Endodermal cell (in vitro differentiated cells): ENCODE results near the gene ABHD5. TPM values are rescaled to one million over a fixed set of nuclear protein-coding genes. Genes with fewer than 3 reads are reported as not detected.

Source experiments
- DNase-seq: peaks from one replicate; pipeline ENCODE4 v3.0.0-alpha.2; 2017
- H3K27ac ChIP-seq: 2 replicates; pipeline ENCODE4 v1.5.1; 2013; ENCODE audit warnings: mild to moderate bottlenecking, low read depth, low read length, moderate library complexity
- H3K27me3 ChIP-seq: 2 replicates; pipeline ENCODE4 v1.6.1; 2013; ENCODE audit warnings: mild to moderate bottlenecking, low read length, moderate library complexity; ENCODE audit not compliant: insufficient read depth, control insufficient read depth, poor library complexity, severe bottlenecking
- H3K36me3 ChIP-seq: 2 replicates; pipeline ENCODE4 v1.7.0; 2013; ENCODE audit warnings: mild to moderate bottlenecking, low read length, moderate library complexity; ENCODE audit not compliant: control insufficient read depth, insufficient read depth
- H3K4me1 ChIP-seq: one replicate; pipeline ENCODE4 v1.7.0; 2013; ENCODE audit warnings: low read length; ENCODE audit not compliant: control insufficient read depth, insufficient read depth
- H3K4me3 ChIP-seq: 2 replicates; pipeline ENCODE4 v1.5.1; 2013; ENCODE audit warnings: mild to moderate bottlenecking, low read length, moderate library complexity
- H3K9ac ChIP-seq: 2 replicates; pipeline ENCODE4 v1.6.1; 2013; ENCODE audit warnings: mild to moderate bottlenecking, low read length, moderate library complexity; ENCODE audit not compliant: poor library complexity, severe bottlenecking; ENCODE audit errors: extremely low read depth
- H3K9me3 ChIP-seq: 2 replicates; pipeline ENCODE4 v1.6.1; 2013; ENCODE audit warnings: mild to moderate bottlenecking, low read length, moderate library complexity; ENCODE audit not compliant: control insufficient read depth
- H3K27ac Mint-ChIP-seq: 2 replicates; pipeline ENCODE4 v1.8.0; 2020; ENCODE audit warnings: mixed read lengths
- H3K27me3 Mint-ChIP-seq: 2 replicates; pipeline ENCODE4 v1.8.0; 2021; ENCODE audit warnings: mild to moderate bottlenecking, mixed read lengths; ENCODE audit not compliant: insufficient read depth
- H3K36me3 Mint-ChIP-seq: 2 replicates; pipeline ENCODE4 v1.8.0; 2020; ENCODE audit warnings: low read depth, mixed read lengths
- H3K4me1 Mint-ChIP-seq: 2 replicates; pipeline ENCODE4 v1.8.0; 2020; ENCODE audit warnings: mixed read lengths
- H3K4me3 Mint-ChIP-seq: 2 replicates; pipeline ENCODE4 v1.8.0; 2020; ENCODE audit warnings: mild to moderate bottlenecking, moderate library complexity, mixed read lengths
- H3K9me3 Mint-ChIP-seq: 2 replicates; pipeline ENCODE4 v1.8.0; 2020; ENCODE audit warnings: mild to moderate bottlenecking, mixed read lengths
- WGBS, 2 experiments: methylation state at CpG; one replicate each; pipeline versions ENCODE4 v1.1.5 to v1.1.7; 2013; ENCODE audit warnings: missing lambda C conversion rate in 2 of 2, mixed read lengths in 1 of 2; ENCODE audit not compliant: insufficient coverage in 1 of 2, insufficient read length in 1 of 2; 5-methylcytosine and 5-hydroxymethylcytosine counted together
- total RNA-seq, 2 donors: library from RNA; stranded (reverse); fragmentation: NEBNext Ultra II Directional in 1 of 2; extraction: Animal tissue kit (Norgen Biotek cat#: 25700) in 1 of 2; gene quantifications; 2 replicates in 1 of 2; 3 replicates in 1 of 2; pipeline ENCODE4 v1.2.1, GENCODE V29; 2021
- TF ChIP-seq, protein P1 (sequence below): fragments of 200-600 bp; sonication (generic); conservative IDR thresholded peaks from 2 replicates; pipeline ENCODE4 v1.5.0; 2021; ENCODE audit warnings: antibody characterized with exemption, mild to moderate bottlenecking

The ABHD5 gene
- total RNA-seq, 2 donors from 2014 or later, result 20.5 to 24.1 TPM

GRCh38 chr3:43769097-43769884 lies 78.6 kb downstream of the ABHD5 start:
- Histone ChIP-seq H3K27me3 (no peaks in the 10 kb centered on the region), H3K4me3 (no peak overlapping the region), H3K4me1 (peaks cover 6% of the 10 kb centered on the region), H3K27ac (no peak overlapping the region), H3K9me3 (no peaks in the 10 kb centered on the region), H3K36me3 (no peaks in the 10 kb centered on the region), H3K9ac (no peak overlapping the region)
- peaks cover 14% of the 10 kb centered on the region for H3K4me1 Mint-ChIP-seq
- peak; percentile 100 for DNase-seq
- no peak overlapping the region for H3K27ac Mint-ChIP-seq
- peak overlapping the region; percentile 40 for H3K4me3 Mint-ChIP-seq
- H3K36me3 Mint-ChIP-seq, result no peaks in the 10 kb centered on the region
- TF ChIP-seq, protein P1, sequence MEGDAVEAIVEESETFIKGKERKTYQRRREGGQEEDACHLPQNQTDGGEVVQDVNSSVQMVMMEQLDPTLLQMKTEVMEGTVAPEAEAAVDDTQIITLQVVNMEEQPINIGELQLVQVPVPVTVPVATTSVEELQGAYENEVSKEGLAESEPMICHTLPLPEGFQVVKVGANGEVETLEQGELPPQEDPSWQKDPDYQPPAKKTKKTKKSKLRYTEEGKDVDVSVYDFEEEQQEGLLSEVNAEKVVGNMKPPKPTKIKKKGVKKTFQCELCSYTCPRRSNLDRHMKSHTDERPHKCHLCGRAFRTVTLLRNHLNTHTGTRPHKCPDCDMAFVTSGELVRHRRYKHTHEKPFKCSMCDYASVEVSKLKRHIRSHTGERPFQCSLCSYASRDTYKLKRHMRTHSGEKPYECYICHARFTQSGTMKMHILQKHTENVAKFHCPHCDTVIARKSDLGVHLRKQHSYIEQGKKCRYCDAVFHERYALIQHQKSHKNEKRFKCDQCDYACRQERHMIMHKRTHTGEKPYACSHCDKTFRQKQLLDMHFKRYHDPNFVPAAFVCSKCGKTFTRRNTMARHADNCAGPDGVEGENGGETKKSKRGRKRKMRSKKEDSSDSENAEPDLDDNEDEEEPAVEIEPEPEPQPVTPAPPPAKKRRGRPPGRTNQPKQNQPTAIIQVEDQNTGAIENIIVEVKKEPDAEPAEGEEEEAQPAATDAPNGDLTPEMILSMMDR, result peak; percentile 98
- WGBS, 2 experiments, result 20 to 26% methylated on average over 12 to 22 of the region's 22 CpGs
- no peaks in the 10 kb centered on the region for H3K9me3 Mint-ChIP-seq
- H3K27me3 Mint-ChIP-seq, result peaks cover 20% of the 10 kb centered on the region

DNA sequence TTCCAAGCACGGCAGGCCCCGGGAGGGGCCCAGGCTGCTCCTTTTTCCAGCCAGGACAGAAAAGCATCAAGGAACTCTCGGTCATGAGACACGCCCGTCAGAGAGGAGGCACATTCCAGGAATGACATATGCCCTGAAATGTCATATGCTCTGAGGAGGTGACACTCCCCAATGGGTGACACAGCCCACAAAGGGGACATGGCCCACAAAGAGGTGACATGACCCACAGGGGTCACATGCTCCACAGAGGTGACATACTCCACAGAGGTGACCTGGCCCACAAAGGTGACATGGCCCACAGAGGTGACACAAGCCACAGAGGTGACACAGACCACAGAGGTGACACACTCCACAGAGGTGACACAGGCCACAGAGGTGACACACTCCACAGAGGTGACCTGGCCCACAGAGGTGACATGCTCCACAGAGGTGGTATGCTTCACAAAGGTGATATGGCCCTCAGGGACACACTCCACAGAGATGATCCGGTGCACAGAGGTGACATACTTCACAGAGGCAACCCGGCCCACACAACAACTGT lies 79.2 kb downstream of the ABHD5 start:
- H3K27me3 Mint-ChIP-seq, result peaks cover 23% of the 10 kb centered on the region
- H3K4me3 ChIP-seq, result no peak overlapping the region
- H3K9ac ChIP-seq, result no peak overlapping the region
- no peak for DNase-seq
- H3K9me3 ChIP-seq, result no peaks in the 10 kb centered on the region
- H3K36me3 ChIP-seq, result no peaks in the 10 kb centered on the region
- H3K9me3 Mint-ChIP-seq, result no peaks in the 10 kb centered on the region
- H3K27ac Mint-ChIP-seq, result no peak overlapping the region
- no peak overlapping the region for H3K27ac ChIP-seq
- peak overlapping the region; percentile 40 for H3K4me3 Mint-ChIP-seq
- peaks cover 10% of the 10 kb centered on the region for H3K4me1 Mint-ChIP-seq
- TF ChIP-seq, protein P1, result no peak
- peaks cover 6% of the 10 kb centered on the region for H3K4me1 ChIP-seq
- no peaks in the 10 kb centered on the region for H3K27me3 ChIP-seq
- H3K36me3 Mint-ChIP-seq, result no peaks in the 10 kb centered on the region
- WGBS, 2 experiments, result 61 to 69% methylated on average over 5 to 7 of the region's 7 CpGs

DNA sequence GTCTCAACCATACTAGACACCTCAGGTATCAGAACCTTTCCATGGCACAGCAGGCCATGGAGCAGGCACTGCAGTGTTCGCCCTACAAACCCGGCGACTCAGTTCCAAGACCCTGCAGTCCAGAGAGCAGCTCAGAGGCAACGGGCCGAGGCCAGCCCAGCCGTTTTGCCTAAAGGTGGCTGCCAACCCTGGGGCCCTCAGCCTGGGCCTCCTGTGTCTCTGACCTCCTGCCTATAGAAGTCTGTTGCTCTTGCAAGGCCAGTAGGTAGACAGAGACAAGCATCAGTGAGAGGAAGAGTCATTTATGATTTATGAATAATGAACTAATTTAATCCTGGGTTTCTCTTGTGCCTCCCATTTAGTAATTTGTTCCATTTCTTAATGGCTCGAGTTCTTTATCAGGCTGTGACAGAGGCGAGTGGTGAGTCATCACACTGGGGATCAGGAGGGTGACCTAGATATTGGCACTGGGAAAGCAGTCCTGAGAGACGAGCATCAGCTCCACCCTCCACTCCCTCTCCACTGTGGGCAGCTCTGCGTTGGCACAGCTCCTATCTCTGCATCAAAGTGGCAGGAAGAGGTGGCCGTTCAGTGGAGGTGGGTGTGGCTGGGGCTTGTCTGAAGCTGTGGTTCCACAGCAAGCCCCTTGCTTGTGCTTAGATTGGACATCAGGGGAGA lies 79.8 kb downstream of the ABHD5 start:
- TF ChIP-seq, protein P1, result no peak
- no peak for DNase-seq
- Histone ChIP-seq H3K9me3 (no peaks in the 10 kb centered on the region), H3K27ac (no peak overlapping the region), H3K4me1 (peaks cover 6% of the 10 kb centered on the region), H3K4me3 (no peak overlapping the region), H3K27me3 (no peaks in the 10 kb centered on the region), H3K9ac (no peak overlapping the region), H3K36me3 (no peaks in the 10 kb centered on the region)
- H3K27me3 Mint-ChIP-seq, result peaks cover 25% of the 10 kb centered on the region
- WGBS, 2 experiments, result 92 to 94% methylated on average over 7 to 11 of the region's 11 CpGs
- H3K27ac Mint-ChIP-seq, result no peak overlapping the region
- no peak overlapping the region for H3K4me3 Mint-ChIP-seq
- H3K9me3 Mint-ChIP-seq, result no peaks in the 10 kb centered on the region
- no peaks in the 10 kb centered on the region for H3K36me3 Mint-ChIP-seq
- peaks cover 10% of the 10 kb centered on the region for H3K4me1 Mint-ChIP-seq
